Nephron progenitor cell (in vitro differentiated cells): Measurements from ENCODE around the gene TBXAS1.

Experiments
- DNase-seq: peaks from one replicate; pipeline ENCODE4 v3.0.0; 2021
- H3K27ac Mint-ChIP-seq: 2 replicates; pipeline ENCODE4 v1.8.0; 2021; ENCODE audit warnings: mild to moderate bottlenecking, moderate library complexity, mixed read lengths
- H3K27me3 Mint-ChIP-seq: 2 replicates; pipeline ENCODE4 v1.8.0; 2021; ENCODE audit warnings: mild to moderate bottlenecking, low read depth, mixed read lengths; ENCODE audit not compliant: poor library complexity
- H3K36me3 Mint-ChIP-seq: 2 replicates; pipeline ENCODE4 v1.8.0; 2021; ENCODE audit warnings: low read depth, mixed read lengths
- H3K4me1 Mint-ChIP-seq: 2 replicates; pipeline ENCODE4 v1.8.0; 2021; ENCODE audit warnings: mixed read lengths
- H3K4me3 Mint-ChIP-seq: 2 replicates; pipeline ENCODE4 v1.8.0; 2021; ENCODE audit warnings: mild to moderate bottlenecking, moderate library complexity, mixed read lengths
- H3K9me3 Mint-ChIP-seq: 2 replicates; pipeline ENCODE4 v1.8.0; 2021; ENCODE audit warnings: mild to moderate bottlenecking, moderate library complexity, mixed read lengths
- CTCF ChIP-seq: fragments of 200-600 bp; sonication (generic); IDR thresholded peaks from 2 replicates; pipeline ENCODE4 v1.5.0; 2021; ENCODE audit warnings: antibody characterized with exemption

TBXAS1 gene

DNA sequence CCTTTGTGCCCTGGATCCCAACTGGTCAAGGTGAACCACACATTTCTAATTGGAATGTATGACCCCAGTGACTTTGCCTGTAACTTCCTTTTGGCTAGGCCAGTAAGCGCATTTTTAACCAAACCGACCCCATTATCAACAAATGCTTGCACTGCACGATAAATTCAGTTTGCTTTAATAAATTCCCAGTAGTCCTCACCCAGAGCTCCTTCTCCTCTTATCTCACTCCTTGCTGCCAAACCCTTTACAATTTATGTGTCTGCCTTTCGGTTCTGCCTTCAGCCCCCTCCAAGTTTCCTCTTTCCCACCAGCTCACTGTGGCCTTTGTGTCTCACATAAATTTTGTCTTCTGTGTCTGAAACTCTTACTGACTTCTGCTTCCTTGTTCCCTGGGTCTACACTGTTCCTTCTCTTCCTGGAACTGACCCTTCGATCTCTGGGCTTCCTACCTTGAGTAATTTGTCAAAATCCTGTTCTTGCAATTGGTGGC is 59.0 kb downstream of the TBXAS1 start:
- H3K27ac Mint-ChIP-seq = peak overlapping the region; percentile 89
- peaks cover 4% of the 10 kb centered on the region for H3K36me3 Mint-ChIP-seq
- peaks cover 10% of the 10 kb centered on the region for H3K27me3 Mint-ChIP-seq
- no peak for TF ChIP-seq CTCF
- peaks cover 16% of the 10 kb centered on the region for H3K4me1 Mint-ChIP-seq
- no peak for DNase-seq
- H3K9me3 Mint-ChIP-seq = peaks cover 7% of the 10 kb centered on the region
- H3K4me3 Mint-ChIP-seq = no peak overlapping the region

DNA sequence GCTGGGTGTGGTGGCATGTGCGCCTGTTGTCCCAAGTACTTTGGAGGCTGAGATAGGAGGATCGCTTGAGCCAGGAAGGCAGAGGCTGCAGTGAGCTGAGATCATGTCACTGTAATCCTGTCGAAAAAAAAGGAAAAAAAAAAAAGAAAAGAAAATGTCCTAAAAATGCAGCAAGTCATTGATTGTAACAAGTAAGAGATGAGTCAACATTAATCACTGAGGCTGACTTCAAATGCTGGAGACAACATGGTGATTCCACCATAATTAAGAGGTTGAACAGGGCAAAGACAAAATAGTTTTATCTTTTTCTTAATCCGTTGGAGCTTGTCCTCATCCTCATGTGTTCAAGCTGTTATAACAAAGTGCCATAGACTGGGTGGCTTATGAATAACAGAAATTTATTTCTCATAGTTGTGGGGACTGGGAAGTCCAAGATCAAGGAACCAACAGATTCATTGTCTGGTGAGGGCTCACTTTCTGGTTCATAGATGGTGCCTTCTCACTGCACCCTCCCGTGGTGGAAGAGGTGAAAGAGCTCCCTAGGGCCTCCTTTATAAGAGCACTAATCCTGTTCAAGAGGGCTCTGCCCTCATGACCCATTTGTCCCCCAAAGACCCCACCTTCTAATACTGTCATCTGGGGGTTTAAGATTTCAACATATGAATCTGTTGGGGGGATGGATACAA is 60.3 kb downstream of the TBXAS1 start:
- Mint-ChIP-seq H3K27ac (no peak overlapping the region), H3K4me1 (peaks cover 29% of the 10 kb centered on the region), H3K9me3 (peaks cover 7% of the 10 kb centered on the region), H3K27me3 (peaks cover 10% of the 10 kb centered on the region), H3K4me3 (no peak overlapping the region), H3K36me3 (peaks cover 4% of the 10 kb centered on the region)
- no peak for DNase-seq
- no peak for TF ChIP-seq CTCF

DNA sequence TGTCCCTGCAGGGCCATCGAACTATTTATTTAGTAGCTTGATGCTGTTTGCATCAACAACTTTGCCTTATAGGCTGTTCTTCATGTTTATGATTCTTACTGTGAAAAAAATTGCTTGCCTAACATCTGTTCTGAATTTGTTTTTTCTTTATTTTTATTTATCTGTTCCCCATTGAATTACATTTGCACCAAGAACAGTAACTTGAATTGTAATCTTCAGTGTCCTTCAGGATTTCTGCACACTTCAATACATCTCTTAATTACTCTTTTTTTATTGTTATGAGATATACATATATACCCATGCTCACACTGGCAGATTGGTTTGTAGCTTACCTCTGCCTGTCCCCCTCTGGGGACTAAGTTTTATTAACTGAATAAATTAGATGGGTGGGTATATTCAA is 64.4 kb downstream of the TBXAS1 start:
- Mint-ChIP-seq H3K27me3 (peaks cover 4% of the 10 kb centered on the region), H3K36me3 (peaks cover 3% of the 10 kb centered on the region), H3K4me3 (no peak overlapping the region), H3K9me3 (peaks cover 7% of the 10 kb centered on the region), H3K4me1 (peaks cover 25% of the 10 kb centered on the region), H3K27ac (no peak overlapping the region)
- no peak for TF ChIP-seq CTCF
- no peak for DNase-seq

DNA sequence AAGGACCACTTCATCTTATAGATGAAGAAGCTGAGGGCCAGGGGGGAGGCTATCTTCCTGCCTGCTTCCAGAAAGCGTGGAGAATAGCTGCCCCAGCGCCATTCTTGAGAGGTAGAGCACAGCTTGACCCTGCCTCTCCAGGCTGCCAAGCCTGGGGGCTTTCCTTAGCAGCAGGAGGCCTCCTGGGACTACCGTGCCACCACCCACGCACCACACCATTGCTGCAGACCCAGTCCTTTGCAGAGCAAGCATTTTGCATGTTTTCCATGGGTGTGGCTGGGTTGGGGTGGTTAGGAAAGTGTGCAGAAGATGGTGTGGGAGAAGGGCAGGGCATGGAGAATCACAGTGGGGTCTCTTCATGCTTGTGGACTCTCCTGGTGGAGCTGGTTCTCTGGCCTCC is 64.9 kb downstream of the TBXAS1 start:
- H3K27me3 Mint-ChIP-seq = peaks cover 2% of the 10 kb centered on the region
- peaks cover 20% of the 10 kb centered on the region for H3K4me1 Mint-ChIP-seq
- H3K9me3 Mint-ChIP-seq = peaks cover 2% of the 10 kb centered on the region
- no peak overlapping the region for H3K4me3 Mint-ChIP-seq
- no peak for TF ChIP-seq CTCF
- DNase-seq = no peak
- H3K27ac Mint-ChIP-seq = no peak overlapping the region
- no peaks in the 10 kb centered on the region for H3K36me3 Mint-ChIP-seq

- Mint-ChIP-seq H3K27ac (no peak overlapping the region), H3K4me3 (no peak overlapping the region), H3K4me1 (peaks cover 25% of the 10 kb centered on the region), H3K27me3 (peaks cover 2% of the 10 kb centered on the region), H3K9me3 (no peaks in the 10 kb centered on the region), H3K36me3 (no peaks in the 10 kb centered on the region)
- DNase-seq = no peak
- no peak for TF ChIP-seq CTCF
Observed at GRCh38 chr7:139895141-139895829, 66.2 kb downstream of the TBXAS1 start.
